Measurements from ENCODE around the gene ATP2A2.

The ATP2A2 gene

GRCh38 chr12:110279566-110280375 is 1.3 kb upstream of the ATP2A2 start:
- Histone ChIP-seq H3K27ac (ENCODE audit: low read length) (no peak overlapping the region), H3K9me3 (ENCODE audit: control insufficient read depth, insufficient read depth, low read length) (no peaks in the 10 kb centered on the region), H3K36me3 (ENCODE audit: control insufficient read depth, insufficient read depth, low read length) (no peaks in the 10 kb centered on the region), H3K4me1 (ENCODE audit: control insufficient read depth, insufficient read depth, low read length) (peaks cover 4% of the 10 kb centered on the region; the same call in 1 of the 2 replicates), H3K4me3 (ENCODE audit: low read length) (no peak overlapping the region; the same call in 1 of the 2 replicates), H3K27me3 (ENCODE audit: control insufficient read depth, insufficient read depth, low read length) (no peaks in the 10 kb centered on the region)
- no CpG with 5 or more reads among the region's 14 CpGs for WGBS (ENCODE audit: insufficient coverage, insufficient read length)
- no peak for DNase-seq (ENCODE audit: low read depth, low spot score)

GRCh38 chr12:110280392-110280778 is 662 bp upstream of the ATP2A2 start:
- no peak for DNase-seq (ENCODE audit: low read depth, low spot score)
- no peaks in the 10 kb centered on the region for H3K36me3 ChIP-seq (ENCODE audit: control insufficient read depth, insufficient read depth, low read length)

GRCh38 chr12:110281549-110282299 is 677 bp downstream of the ATP2A2 start:
- no peaks in the 10 kb centered on the region for H3K9me3 ChIP-seq (ENCODE audit: control insufficient read depth, insufficient read depth, low read length)
- H3K27me3 ChIP-seq (ENCODE audit: control insufficient read depth, insufficient read depth, low read length), result no peaks in the 10 kb centered on the region
- no peak overlapping the region for H3K27ac ChIP-seq (ENCODE audit: low read length)
- peak overlapping the region; percentile 77 for H3K4me3 ChIP-seq (ENCODE audit: low read length)
- peaks cover 4% of the 10 kb centered on the region; the same call in 1 of the 2 replicates for H3K4me1 ChIP-seq (ENCODE audit: control insufficient read depth, insufficient read depth, low read length)
- no peaks in the 10 kb centered on the region for H3K36me3 ChIP-seq (ENCODE audit: control insufficient read depth, insufficient read depth, low read length)
- WGBS (ENCODE audit: insufficient coverage, insufficient read length), result no CpG with 5 or more reads among the region's 82 CpGs
- DNase-seq (ENCODE audit: low read depth, low spot score), result no peak

More at GRCh38 chr12:110280392-110280778, 662 bp upstream of the ATP2A2 start:
- H3K27me3 ChIP-seq (ENCODE audit: control insufficient read depth, insufficient read depth, low read length), result no peaks in the 10 kb centered on the region
- no CpG with 5 or more reads among the region's 18 CpGs for WGBS (ENCODE audit: insufficient coverage, insufficient read length)
- H3K4me1 ChIP-seq (ENCODE audit: control insufficient read depth, insufficient read depth, low read length), result peaks cover 4% of the 10 kb centered on the region; the same call in 1 of the 2 replicates
- peak overlapping the region; percentile 77; the same call in 1 of the 2 replicates for H3K4me3 ChIP-seq (ENCODE audit: low read length)
- H3K27ac ChIP-seq (ENCODE audit: low read length), result no peak overlapping the region
- H3K9me3 ChIP-seq (ENCODE audit: control insufficient read depth, insufficient read depth, low read length), result no peaks in the 10 kb centered on the region

DNA sequence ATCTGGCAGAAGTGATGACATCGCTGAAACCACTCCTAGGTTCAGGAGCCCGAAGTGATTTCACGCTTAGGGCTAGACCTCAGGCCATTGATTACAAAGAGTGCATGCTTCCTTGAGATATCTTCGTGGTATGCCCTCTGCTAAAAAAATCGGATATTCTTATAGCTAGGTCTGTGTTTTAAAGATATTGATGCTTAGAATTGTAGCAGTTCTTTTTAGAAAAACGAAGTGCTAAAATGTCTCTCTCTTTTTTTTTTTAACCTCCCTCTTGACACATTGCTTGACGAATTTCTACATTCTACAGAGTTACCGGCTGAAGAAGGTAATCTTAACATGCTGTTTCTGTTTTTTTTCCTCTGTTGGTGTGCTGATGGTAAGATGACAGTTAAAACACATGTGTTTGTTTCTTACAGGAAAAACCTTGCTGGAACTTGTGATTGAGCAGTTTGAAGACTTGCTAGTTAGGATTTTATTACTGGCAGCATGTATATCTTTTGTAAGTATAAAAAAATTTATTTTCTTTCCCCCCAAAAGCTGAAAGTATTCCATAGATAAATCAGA is 1.3 kb downstream of the ATP2A2 start:
- WGBS (ENCODE audit: insufficient coverage, insufficient read length), result no CpG with 5 or more reads among the region's 8 CpGs
- DNase-seq (ENCODE audit: low read depth, low spot score), result no peak
- Histone ChIP-seq H3K9me3 (ENCODE audit: control insufficient read depth, insufficient read depth, low read length) (no peaks in the 10 kb centered on the region), H3K27ac (ENCODE audit: low read length) (no peak overlapping the region), H3K4me3 (ENCODE audit: low read length) (peak overlapping the region; percentile 77), H3K27me3 (ENCODE audit: control insufficient read depth, insufficient read depth, low read length) (no peaks in the 10 kb centered on the region), H3K36me3 (ENCODE audit: control insufficient read depth, insufficient read depth, low read length) (no peaks in the 10 kb centered on the region; the same call in 1 of the 2 replicates), H3K4me1 (ENCODE audit: control insufficient read depth, insufficient read depth, low read length) (peaks cover 4% of the 10 kb centered on the region; the same call in 1 of the 2 replicates)

- Histone ChIP-seq H3K4me3 (ENCODE audit: low read length) (no peak overlapping the region), H3K27me3 (ENCODE audit: control insufficient read depth, insufficient read depth, low read length) (no peaks in the 10 kb centered on the region), H3K9me3 (ENCODE audit: control insufficient read depth, insufficient read depth, low read length) (no peaks in the 10 kb centered on the region), H3K4me1 (ENCODE audit: control insufficient read depth, insufficient read depth, low read length) (peaks cover 4% of the 10 kb centered on the region; the same call in 1 of the 2 replicates), H3K27ac (ENCODE audit: low read length) (no peak overlapping the region), H3K36me3 (ENCODE audit: control insufficient read depth, insufficient read depth, low read length) (no peaks in the 10 kb centered on the region; the same call in 1 of the 2 replicates)
- DNase-seq (ENCODE audit: low read depth, low spot score), result no peak
- WGBS (ENCODE audit: insufficient coverage, insufficient read length), result no CpG with 5 or more reads among the region's 7 CpGs
Observed at GRCh38 chr12:110282956-110283817, 2.1 kb downstream of the ATP2A2 start.

DNA sequence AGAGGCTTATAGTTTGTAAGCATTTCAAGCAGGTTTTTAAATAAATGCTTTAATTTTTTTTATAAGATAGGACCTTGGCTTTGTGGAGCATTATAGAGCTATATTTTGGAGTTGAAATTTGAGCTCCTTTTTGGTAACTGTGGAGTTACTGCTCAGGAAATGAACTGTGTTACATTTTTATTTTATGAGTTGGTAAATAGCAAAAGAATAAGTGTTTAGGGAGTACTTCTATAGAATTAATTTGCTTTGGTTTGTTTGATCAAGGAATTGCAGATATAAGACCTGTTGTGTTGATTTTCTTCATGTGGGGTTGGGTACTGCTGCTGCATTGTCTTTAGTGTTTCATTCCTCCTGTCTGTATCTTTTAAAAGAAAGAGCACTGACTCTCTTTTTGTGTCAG is 3.5 kb downstream of the ATP2A2 start:
- H3K4me3 ChIP-seq (ENCODE audit: low read length), result no peak overlapping the region
- DNase-seq (ENCODE audit: low read depth, low spot score), result no peak
- H3K36me3 ChIP-seq (ENCODE audit: control insufficient read depth, insufficient read depth, low read length), result no peaks in the 10 kb centered on the region; the same call in 1 of the 2 replicates
- peaks cover 2% of the 10 kb centered on the region; the same call in 1 of the 2 replicates for H3K4me1 ChIP-seq (ENCODE audit: control insufficient read depth, insufficient read depth, low read length)
- no peaks in the 10 kb centered on the region for H3K9me3 ChIP-seq (ENCODE audit: control insufficient read depth, insufficient read depth, low read length)
- H3K27me3 ChIP-seq (ENCODE audit: control insufficient read depth, insufficient read depth, low read length), result no peaks in the 10 kb centered on the region
- H3K27ac ChIP-seq (ENCODE audit: low read length), result no peak overlapping the region

GRCh38 chr12:110286623-110287022 is 5.6 kb downstream of the ATP2A2 start:
- no CpG with 5 or more reads among the region's 7 CpGs for WGBS (ENCODE audit: insufficient coverage, insufficient read length)
- no peaks in the 10 kb centered on the region for H3K9me3 ChIP-seq (ENCODE audit: control insufficient read depth, insufficient read depth, low read length)
- H3K36me3 ChIP-seq (ENCODE audit: control insufficient read depth, insufficient read depth, low read length), result peaks cover 2% of the 10 kb centered on the region; the same call in 1 of the 2 replicates
- H3K27ac ChIP-seq (ENCODE audit: low read length), result no peak overlapping the region
- no peaks in the 10 kb centered on the region for H3K27me3 ChIP-seq (ENCODE audit: control insufficient read depth, insufficient read depth, low read length)
- H3K4me3 ChIP-seq (ENCODE audit: low read length), result no peak overlapping the region
- no peaks in the 10 kb centered on the region for H3K4me1 ChIP-seq (ENCODE audit: control insufficient read depth, insufficient read depth, low read length)
- DNase-seq (ENCODE audit: low read depth, low spot score), result no peak

GRCh38 chr12:110287986-110288385 is 6.9 kb downstream of the ATP2A2 start:
- Histone ChIP-seq H3K27me3 (ENCODE audit: control insufficient read depth, insufficient read depth, low read length) (no peaks in the 10 kb centered on the region), H3K4me3 (ENCODE audit: low read length) (no peak overlapping the region), H3K27ac (ENCODE audit: low read length) (no peak overlapping the region), H3K9me3 (ENCODE audit: control insufficient read depth, insufficient read depth, low read length) (no peaks in the 10 kb centered on the region), H3K36me3 (ENCODE audit: control insufficient read depth, insufficient read depth, low read length) (peaks cover 6% of the 10 kb centered on the region; the same call in 1 of the 2 replicates), H3K4me1 (ENCODE audit: control insufficient read depth, insufficient read depth, low read length) (no peaks in the 10 kb centered on the region)
- no peak for DNase-seq (ENCODE audit: low read depth, low spot score)
- WGBS (ENCODE audit: insufficient coverage, insufficient read length), result no CpG with 5 or more reads among the region's 3 CpGs

- no peaks in the 10 kb centered on the region for H3K9me3 ChIP-seq (ENCODE audit: control insufficient read depth, insufficient read depth, low read length)
- no peak overlapping the region for H3K4me3 ChIP-seq (ENCODE audit: low read length)
- H3K27me3 ChIP-seq (ENCODE audit: control insufficient read depth, insufficient read depth, low read length), result no peaks in the 10 kb centered on the region
- no peak overlapping the region for H3K27ac ChIP-seq (ENCODE audit: low read length)
- H3K36me3 ChIP-seq (ENCODE audit: control insufficient read depth, insufficient read depth, low read length), result peaks cover 10% of the 10 kb centered on the region; the same call in 1 of the 2 replicates
- no CpG with 5 or more reads among the region's 3 CpGs for whole genome bisulfite sequencing (ENCODE audit: insufficient coverage, insufficient read length)
- no peak for DNase-seq (ENCODE audit: low read depth, low spot score)
- no peaks in the 10 kb centered on the region for H3K4me1 ChIP-seq (ENCODE audit: control insufficient read depth, insufficient read depth, low read length)
Observed at GRCh38 chr12:110289044-110289710, 8.1 kb downstream of the ATP2A2 start.

Data from iPS DF 6.9 (cell line).